HepG2 (cell line): ENCODE measurements around the gene ADAMTS14. TPM values are rescaled to one million over a fixed set of nuclear protein-coding genes. Genes with fewer than 3 reads are reported as not detected.

Experiments used
- ATAC-seq: fragments of 200-7000 bp; cut with Tn5 transposase; 3 replicates; pipeline ENCODE4 v1.9.1; 2020; ENCODE audit warnings: mild to moderate bottlenecking, moderate library complexity
- BruUV-seq: library from RNA; stranded (reverse); fragments of 400-500 nt; replicated peaks from 2 replicates; lab custom pipeline; 2021; lab: Mats Ljungman, UMichigan
- CTCF ChIA-PET: fragments of 300-600 bp; formaldehyde crosslinking; extraction: SDS; loops from one replicate; lab custom pipeline; 2021; ENCODE audit warnings: low total read pairs, inconsistent platforms, low intra/inter-chr PET ratio; lab: Yijun Ruan, JAX
- POLR2A ChIA-PET: fragments of 350-600 bp; sonication (Branson Sonifier 250); formaldehyde crosslinking; loops from one replicate; lab custom pipeline; 2020; ENCODE audit warnings: antibody characterized with exemption, inconsistent platforms; lab: Yijun Ruan, JAX
- DNase-seq: peaks from one replicate; pipeline ENCODE4 v3.0.0-alpha.2; 2015; ENCODE audit warnings: low spot score
- FAIRE-seq: peaks from 3 replicates; lab custom pipeline; 2011; peaks lifted over from hg19 to GRCh38; lab: Jason Lieb, UNC
- H2AFZ ChIP-seq: one replicate; pipeline ENCODE4 v1.6.1; 2011; ENCODE audit warnings: low read length, inconsistent platforms
- H3K27ac ChIP-seq: fragments of 300-600 bp; 3 replicates; pipeline ENCODE4 v1.8.0; 2011; ENCODE audit warnings: mixed run types, mild to moderate bottlenecking, mixed read lengths, low read length, inconsistent platforms; ENCODE audit not compliant: insufficient read depth; ENCODE audit errors: extremely low read length
- H3K27me3 ChIP-seq, 2 experiments: fragments of 200-600 bp in 1 of 2; 2 replicates in 1 of 2; 3 replicates in 1 of 2; pipeline versions ENCODE4 v1.6.0 to v1.8.0; 2011; ENCODE audit warnings: low read length in 2 of 2, mild to moderate bottlenecking in 2 of 2, moderate library complexity in 2 of 2, inconsistent platforms in 1 of 2; ENCODE audit not compliant: insufficient read depth in 2 of 2, control insufficient read depth in 1 of 2
- H3K36me3 ChIP-seq, 2 experiments: fragments of 200-600 bp in 1 of 2; replicated peaks in 1 of 2; 2 replicates in 1 of 2; 3 replicates in 1 of 2; pipeline versions ENCODE4 v1.5.1 to v1.8.0; 2011; ENCODE audit warnings: low read length in 2 of 2, inconsistent platforms in 1 of 2; ENCODE audit not compliant: insufficient read depth in 2 of 2, control insufficient read depth in 1 of 2
- H3K4me1 ChIP-seq: 2 replicates; pipeline ENCODE4 v1.5.1; 2012; ENCODE audit warnings: low read length, inconsistent platforms; ENCODE audit not compliant: insufficient read depth
- H3K4me2 ChIP-seq: 2 replicates; pipeline ENCODE4 v1.6.0; 2011; ENCODE audit warnings: low read depth, low read length, inconsistent platforms
- H3K4me3 ChIP-seq, 3 experiments: fragments of 200-600 bp in 1 of 3; sonication (generic), shearing (Covaris generic) in 1 of 3; replicated peaks in 1 of 3; 2 replicates each; pipeline ENCODE4 v1.5.1; 2011 to 2016; ENCODE audit warnings: low read length in 3 of 3, inconsistent platforms in 2 of 3, low read depth in 2 of 3, mild to moderate bottlenecking in 2 of 3, control low read depth in 1 of 3, mixed read lengths in 1 of 3; ENCODE audit not compliant: insufficient read depth in 1 of 3
- H3K79me2 ChIP-seq: one replicate; pipeline ENCODE4 v1.6.1; 2011; ENCODE audit warnings: low read length, inconsistent platforms; ENCODE audit not compliant: insufficient read depth
- H3K9ac ChIP-seq: 2 replicates; pipeline ENCODE4 v1.6.0; 2011; ENCODE audit warnings: mild to moderate bottlenecking, low read depth, low read length, inconsistent platforms; ENCODE audit not compliant: insufficient read depth
- H3K9me3 ChIP-seq: 2 replicates; pipeline ENCODE4 v1.5.1; 2012; ENCODE audit warnings: mild to moderate bottlenecking, low read length
- H4K20me1 ChIP-seq: 2 replicates; pipeline ENCODE4 v1.6.0; 2011; ENCODE audit warnings: inconsistent platforms, mild to moderate bottlenecking, low read length, moderate library complexity; ENCODE audit not compliant: insufficient read depth
- CEBPB ChIP-seq: IDR thresholded peaks from 2 replicates; pipeline ENCODE4 v1.6.1; 2011; ENCODE audit warnings: low read depth, low read length, improper control_type of control experiment, borderline replicate concordance
- KDM3A ChIP-seq: IDR thresholded peaks from 2 replicates; pipeline ENCODE4 v1.6.1; 2018; ENCODE audit warnings: low read depth, missing compliant biosample characterization
- MBD4 ChIP-seq: IDR thresholded peaks from 2 replicates; pipeline ENCODE4 v1.6.1; 2012; ENCODE audit warnings: low read length, inconsistent platforms, borderline replicate concordance
- MTA1 ChIP-seq: sonication (generic); formaldehyde crosslinking; IDR thresholded peaks from 2 replicates; pipeline ENCODE4 v1.4.0; 2020; ENCODE audit warnings: missing genetic modification reagents, mild to moderate bottlenecking, borderline replicate concordance
- MYNN ChIP-seq: sonication (generic); formaldehyde crosslinking; IDR thresholded peaks from 2 replicates; pipeline ENCODE4 v1.4.0; 2020; ENCODE audit warnings: mild to moderate bottlenecking, low read depth, missing genetic modification reagents
- PAWR ChIP-seq: sonication (generic); formaldehyde crosslinking; IDR thresholded peaks from 2 replicates; pipeline ENCODE4 v1.4.0; 2020; ENCODE audit warnings: missing genetic modification reagents, mild to moderate bottlenecking, borderline replicate concordance
- ZBTB49 ChIP-seq: sonication (generic); formaldehyde crosslinking; IDR thresholded peaks from 2 replicates; pipeline ENCODE4 v1.4.0; 2020; ENCODE audit warnings: missing genetic modification reagents, borderline replicate concordance
- ZFP82 ChIP-seq: sonication (generic); formaldehyde crosslinking; IDR thresholded peaks from 2 replicates; pipeline ENCODE4 v1.5.1; 2020; ENCODE audit warnings: mild to moderate bottlenecking, missing genetic modification reagents, borderline replicate concordance
- ZNF382 ChIP-seq: sonication (generic); formaldehyde crosslinking; IDR thresholded peaks from 2 replicates; pipeline ENCODE4 v1.5.0; 2020; ENCODE audit warnings: missing genetic modification reagents, mild to moderate bottlenecking, borderline replicate concordance
- WGBS: methylation state at CpG from one replicate; pipeline ENCODE4 v1.1.6; 2017; ENCODE audit warnings: low lambda C conversion rate; 5-methylcytosine and 5-hydroxymethylcytosine counted together
- in situ Hi-C: cut with HindIII; loops from 2 replicates; pipeline ENCODE4 v1.10.0; 2017; ENCODE audit warnings: low pct_unique_long_range_greater_than_20kb; ENCODE audit not compliant: extremely low pct_ligation_motif_present
- intact Hi-C: fragments of 100-400 bp; cut with micrococcal nuclease; formaldehyde crosslinking; loops from one replicate; pipeline ENCODE4 v1.10.0; 2022; ENCODE audit not compliant: unreplicated experiment
- polyA plus RNA-seq, 8 experiments: library from polyadenylated mRNA; depleted of rRNA in 3 of 8; stranded (reverse) in 7 of 8; unstranded in 1 of 8; fragments of >200 nt; fragmentation: Illumina TruSeq in 4 of 8; extraction: Trizol in 4 of 8; gene quantifications; 2 replicates each; pipeline versions ENCODE4 v1.2.1 to v1.2.3, GENCODE V29; 2011 to 2016; ENCODE audit warnings: low read depth in 4 of 8, missing spikeins in 1 of 8, mixed read lengths in 1 of 8; ENCODE audit not compliant: insufficient read depth in 1 of 8
- total RNA-seq, 5 experiments: library from RNA; depleted of rRNA; stranded (reverse); fragments of >200 nt; fragmentation: Illumina TruSeq; extraction: Trizol; gene quantifications; 2 replicates each; pipeline ENCODE4 v1.2.3, GENCODE V29; 2016; ENCODE audit warnings: low read depth in 1 of 5
- TF ChIP-seq, protein P1 (sequence below): sonication (generic); formaldehyde crosslinking; IDR thresholded peaks from 2 replicates; pipeline ENCODE4 v1.9.0; 2022; ENCODE audit warnings: missing genetic modification reagents, mild to moderate bottlenecking, borderline replicate concordance
- TF ChIP-seq, protein P2 (sequence below): IDR thresholded peaks from 2 replicates; pipeline ENCODE4 v1.6.1; 2016
- TF ChIP-seq, protein P3 (sequence below): sonication (generic); formaldehyde crosslinking; IDR thresholded peaks from 2 replicates; pipeline ENCODE4 v1.8.0; 2022; ENCODE audit warnings: mild to moderate bottlenecking, missing genetic modification reagents, borderline replicate concordance
- TF ChIP-seq, protein P4 (sequence below): sonication (generic); formaldehyde crosslinking; IDR thresholded peaks from 2 replicates; pipeline ENCODE4 v1.5.0; 2020; ENCODE audit warnings: missing genetic modification reagents
- TF ChIP-seq, protein P5 (sequence below): conservative IDR thresholded peaks from 2 replicates; pipeline ENCODE4 v1.6.1; 2018; ENCODE audit warnings: missing genetic modification reagents

Gene ADAMTS14
- total and polyA plus RNA-seq, 2 of the 13 experiments (the other 11 are each of a cell fraction or from before 2014, with no cell fraction given): 0.04 to 0.07 TPM

- 0% methylated on average over 1 of the region's 4 CpGs for WGBS
- BruUV-seq: no TSS peak
- no peak for TF ChIP-seq KDM3A (CRISPR knock-in tag)
- TF ChIP-seq, protein P1, sequence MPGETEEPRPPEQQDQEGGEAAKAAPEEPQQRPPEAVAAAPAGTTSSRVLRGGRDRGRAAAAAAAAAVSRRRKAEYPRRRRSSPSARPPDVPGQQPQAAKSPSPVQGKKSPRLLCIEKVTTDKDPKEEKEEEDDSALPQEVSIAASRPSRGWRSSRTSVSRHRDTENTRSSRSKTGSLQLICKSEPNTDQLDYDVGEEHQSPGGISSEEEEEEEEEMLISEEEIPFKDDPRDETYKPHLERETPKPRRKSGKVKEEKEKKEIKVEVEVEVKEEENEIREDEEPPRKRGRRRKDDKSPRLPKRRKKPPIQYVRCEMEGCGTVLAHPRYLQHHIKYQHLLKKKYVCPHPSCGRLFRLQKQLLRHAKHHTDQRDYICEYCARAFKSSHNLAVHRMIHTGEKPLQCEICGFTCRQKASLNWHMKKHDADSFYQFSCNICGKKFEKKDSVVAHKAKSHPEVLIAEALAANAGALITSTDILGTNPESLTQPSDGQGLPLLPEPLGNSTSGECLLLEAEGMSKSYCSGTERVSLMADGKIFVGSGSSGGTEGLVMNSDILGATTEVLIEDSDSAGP: no peak
- no peak for TF ChIP-seq ZNF382 (CRISPR knock-in tag)
- no peak for TF ChIP-seq PAWR (CRISPR knock-in tag)
- TF ChIP-seq CEBPB: no peak
- no peak for TF ChIP-seq ZBTB49
- TF ChIP-seq ZFP82 (CRISPR knock-in tag): no peak
- TF ChIP-seq, protein P2, sequence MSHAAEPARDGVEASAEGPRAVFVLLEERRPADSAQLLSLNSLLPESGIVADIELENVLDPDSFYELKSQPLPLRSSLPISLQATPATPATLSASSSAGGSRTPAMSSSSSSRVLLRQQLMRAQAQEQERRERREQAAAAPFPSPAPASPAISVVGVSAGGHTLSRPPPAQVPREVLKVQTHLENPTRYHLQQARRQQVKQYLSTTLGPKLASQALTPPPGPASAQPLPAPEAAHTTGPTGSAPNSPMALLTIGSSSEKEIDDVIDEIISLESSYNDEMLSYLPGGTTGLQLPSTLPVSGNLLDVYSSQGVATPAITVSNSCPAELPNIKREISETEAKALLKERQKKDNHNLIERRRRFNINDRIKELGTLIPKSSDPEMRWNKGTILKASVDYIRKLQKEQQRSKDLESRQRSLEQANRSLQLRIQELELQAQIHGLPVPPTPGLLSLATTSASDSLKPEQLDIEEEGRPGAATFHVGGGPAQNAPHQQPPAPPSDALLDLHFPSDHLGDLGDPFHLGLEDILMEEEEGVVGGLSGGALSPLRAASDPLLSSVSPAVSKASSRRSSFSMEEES (CRISPR knock-in tag): no peak
- TF ChIP-seq MTA1 (CRISPR knock-in tag): no peak
- no peak for TF ChIP-seq MBD4
- TF ChIP-seq, protein P3, sequence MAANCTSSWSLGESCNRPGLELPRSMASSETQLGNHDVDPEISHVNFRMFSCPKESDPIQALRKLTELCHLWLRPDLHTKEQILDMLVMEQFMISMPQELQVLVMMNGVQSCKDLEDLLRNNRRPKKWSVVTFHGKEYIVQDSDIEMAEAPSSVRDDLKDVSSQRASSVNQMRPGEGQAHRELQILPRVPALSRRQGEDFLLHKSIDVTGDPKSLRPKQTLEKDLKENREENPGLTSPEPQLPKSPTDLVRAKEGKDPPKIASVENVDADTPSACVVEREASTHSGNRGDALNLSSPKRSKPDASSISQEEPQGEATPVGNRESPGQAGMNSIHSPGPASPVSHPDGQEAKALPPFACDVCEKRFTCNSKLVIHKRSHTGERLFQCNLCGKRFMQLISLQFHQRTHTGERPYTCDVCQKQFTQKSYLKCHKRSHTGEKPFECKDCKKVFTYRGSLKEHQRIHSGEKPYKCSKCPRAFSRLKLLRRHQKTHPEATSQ: no peak
- TF ChIP-seq, protein P4, sequence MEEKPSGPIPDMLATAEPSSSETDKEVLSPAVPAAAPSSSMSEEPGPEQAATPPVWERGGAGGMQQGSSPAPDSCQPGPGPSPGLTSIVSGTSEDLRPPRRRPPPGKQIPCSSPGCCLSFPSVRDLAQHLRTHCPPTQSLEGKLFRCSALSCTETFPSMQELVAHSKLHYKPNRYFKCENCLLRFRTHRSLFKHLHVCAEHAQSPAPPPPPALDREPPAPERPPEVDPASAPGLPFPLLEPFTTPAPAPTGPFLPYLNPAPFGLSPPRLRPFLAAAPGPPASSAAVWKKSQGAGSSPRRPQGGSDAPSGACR: no peak
- no peak for TF ChIP-seq MYNN (CRISPR knock-in tag)
- TF ChIP-seq, protein P5, sequence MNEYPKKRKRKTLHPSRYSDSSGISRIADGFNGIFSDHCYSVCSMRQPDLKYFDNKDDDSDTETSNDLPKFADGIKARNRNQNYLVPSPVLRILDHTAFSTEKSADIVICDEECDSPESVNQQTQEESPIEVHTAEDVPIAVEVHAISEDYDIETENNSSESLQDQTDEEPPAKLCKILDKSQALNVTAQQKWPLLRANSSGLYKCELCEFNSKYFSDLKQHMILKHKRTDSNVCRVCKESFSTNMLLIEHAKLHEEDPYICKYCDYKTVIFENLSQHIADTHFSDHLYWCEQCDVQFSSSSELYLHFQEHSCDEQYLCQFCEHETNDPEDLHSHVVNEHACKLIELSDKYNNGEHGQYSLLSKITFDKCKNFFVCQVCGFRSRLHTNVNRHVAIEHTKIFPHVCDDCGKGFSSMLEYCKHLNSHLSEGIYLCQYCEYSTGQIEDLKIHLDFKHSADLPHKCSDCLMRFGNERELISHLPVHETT: no peak
Measured at GRCh38 chr10:70782086-70782745, 109.9 kb downstream of the ADAMTS14 start.

More at GRCh38 chr10:70782086-70782745, 109.9 kb downstream of the ADAMTS14 start:
- H4K20me1 ChIP-seq: no peaks in the 10 kb centered on the region
- H3K27me3 ChIP-seq: peaks cover 11 to 43% of the 10 kb centered on the region in 2 experiments; a peak in 3 of 5 replicates
- no peaks in the 10 kb centered on the region for H3K79me2 ChIP-seq
- H3K9me3 ChIP-seq: no peaks in the 10 kb centered on the region
- no peaks in the 10 kb centered on the region for H3K4me1 ChIP-seq
- H3K27ac ChIP-seq: no peak overlapping the region
- no peak overlapping the region for H3K9ac ChIP-seq
- ATAC-seq (no peak), FAIRE-seq (no peak), DNase-seq (no peak)
- H3K4me2 ChIP-seq: no peak overlapping the region
- intact Hi-C loops (no loop called here), in situ Hi-C loops (no loop called here)
- H3K4me3 ChIP-seq: no peak overlapping the region
- CTCF ChIA-PET: no interaction called here
- H3K36me3 ChIP-seq: no peaks in the 10 kb centered on the region
- no peak overlapping the region for H2AFZ ChIP-seq
- POLR2A ChIA-PET: no interaction called here
